NCI-H187 treated with DMSO at 0.1 percent for 48 hours (cell line): ENCODE measurements around the gene POU4F3.

Source experiments
- DNase-seq: peaks from one replicate; lab custom pipeline; 2025; lab: John Stamatoyannopoulos, UW

Gene POU4F3

GRCh38 chr5:146340260-146341081, 1.8 kb downstream of the POU4F3 start:
- no peak for DNase-seq

DNA sequence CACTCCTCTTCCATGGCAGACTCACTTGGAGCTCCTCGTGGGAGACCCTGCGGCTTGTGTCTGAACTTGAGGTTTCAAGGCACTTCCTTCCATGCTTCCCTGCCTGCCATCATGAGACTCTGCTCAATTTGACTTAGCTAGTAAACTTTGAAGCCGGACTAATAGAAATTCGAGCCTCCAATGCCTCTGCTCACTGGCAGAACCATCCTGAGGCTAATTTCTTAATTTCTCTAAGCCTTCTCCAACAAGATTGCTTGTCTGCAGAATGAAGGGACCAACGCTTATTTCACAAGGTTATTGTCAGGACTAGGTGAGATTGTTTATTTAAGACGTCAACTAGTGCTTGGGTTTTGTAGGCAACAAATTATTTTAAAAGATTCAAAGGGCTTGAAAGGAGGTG, 3.2 kb downstream of the POU4F3 start:
- no peak for DNase-seq

- DNase-seq = no peak
These were observed 3.9 kb downstream of the POU4F3 start for GRCh38 chr5:146342519-146342881.

DNA sequence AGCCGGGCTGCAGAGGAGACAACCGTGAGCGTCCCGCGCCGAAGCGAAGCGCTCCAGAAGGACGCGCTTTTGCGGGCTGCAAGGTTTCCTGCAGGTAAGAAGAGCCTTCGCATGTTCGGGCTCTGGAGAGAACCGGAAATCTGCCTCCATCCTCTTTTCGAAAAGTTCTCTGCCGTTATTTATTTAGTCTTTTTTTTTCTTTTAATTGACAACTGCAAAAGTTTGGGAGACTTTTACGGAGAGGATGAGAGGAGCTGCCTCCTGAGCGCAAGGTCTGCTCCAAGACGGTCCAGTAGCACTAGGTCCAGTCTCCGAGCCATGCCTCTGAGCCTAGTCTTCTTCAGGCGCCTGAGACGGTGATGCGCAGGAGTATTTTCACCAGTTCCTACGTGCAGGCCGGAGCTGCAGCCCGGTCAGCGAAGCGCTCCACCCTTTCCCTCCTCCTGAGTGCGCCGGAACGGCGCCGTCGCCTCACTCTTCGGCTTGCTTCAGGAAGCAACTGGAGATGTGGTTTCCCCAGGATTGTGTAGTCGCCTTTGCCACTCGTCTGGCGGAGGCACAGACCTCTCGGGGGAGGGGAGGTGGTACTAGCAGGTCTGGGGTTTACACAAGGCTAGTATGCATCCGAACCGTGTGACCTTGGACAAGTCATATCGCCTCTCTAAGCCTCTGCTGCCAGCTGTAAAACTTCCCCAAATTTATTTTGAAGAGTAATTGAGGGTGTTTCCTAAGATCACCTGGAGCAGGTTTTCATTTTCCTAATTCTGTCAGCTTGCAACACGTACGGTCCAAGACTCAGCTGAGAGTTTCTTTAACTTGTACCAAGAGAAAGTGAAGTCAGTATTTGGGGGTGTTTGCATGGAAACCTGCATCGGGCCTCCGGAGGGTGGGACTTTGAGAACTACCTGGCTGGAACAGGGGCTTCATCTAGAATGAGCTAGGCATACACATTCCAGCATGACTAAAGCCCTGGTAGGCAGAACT, 4.5 kb downstream of the POU4F3 start:
- no peak for DNase-seq

DNA sequence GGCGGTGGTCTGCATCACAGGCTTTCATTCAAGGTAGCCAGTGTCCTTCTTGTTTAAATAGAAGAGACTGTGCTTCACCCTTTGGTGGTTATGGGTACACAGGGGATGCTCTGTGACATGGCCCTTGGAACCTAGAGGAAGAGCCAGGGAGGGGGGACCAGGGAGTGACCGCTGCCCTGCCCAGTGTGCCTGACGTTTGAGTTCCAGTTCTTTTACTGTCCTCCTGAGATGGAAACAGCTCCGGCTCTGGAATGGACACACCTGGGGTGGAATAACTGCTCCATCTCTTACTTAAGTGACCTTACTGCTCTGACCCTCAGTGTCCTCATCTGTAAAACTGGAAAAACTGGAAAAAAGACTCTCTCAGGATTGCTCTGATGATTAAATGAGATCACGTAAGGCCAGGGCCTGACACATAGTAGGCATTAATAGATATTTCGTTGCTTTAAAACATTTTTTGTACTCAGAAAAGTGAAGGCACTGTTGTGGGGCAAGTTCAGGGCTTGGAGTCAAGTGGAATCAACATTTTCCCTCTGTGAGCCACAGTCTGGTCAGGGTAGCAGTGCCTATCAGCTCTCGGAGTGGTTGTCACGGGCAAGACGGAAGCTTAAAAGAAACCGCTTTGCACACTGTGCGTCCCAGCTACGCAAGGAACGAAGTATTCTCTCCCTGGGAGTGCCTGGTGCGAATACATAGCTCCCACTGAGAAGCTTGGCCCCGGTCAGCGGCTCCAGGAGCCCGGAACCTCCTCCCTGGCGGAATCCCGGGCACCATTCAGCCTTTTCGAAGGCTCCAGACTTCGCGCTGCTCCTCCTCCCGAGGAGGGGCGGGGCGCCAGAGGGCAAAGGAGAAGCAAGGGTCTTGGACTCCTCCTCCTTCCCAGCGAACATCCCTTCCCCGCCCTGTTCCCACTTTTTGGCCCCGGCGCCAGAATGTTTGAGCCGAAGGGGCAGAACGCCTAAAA, 5.8 kb downstream of the POU4F3 start:
- no peak for DNase-seq

GRCh38 chr5:146345240-146345577, 6.6 kb downstream of the POU4F3 start:
- no peak for DNase-seq

- DNase-seq = no peak
These were observed 7.1 kb downstream of the POU4F3 start for GRCh38 chr5:146345578-146346366.

DNA sequence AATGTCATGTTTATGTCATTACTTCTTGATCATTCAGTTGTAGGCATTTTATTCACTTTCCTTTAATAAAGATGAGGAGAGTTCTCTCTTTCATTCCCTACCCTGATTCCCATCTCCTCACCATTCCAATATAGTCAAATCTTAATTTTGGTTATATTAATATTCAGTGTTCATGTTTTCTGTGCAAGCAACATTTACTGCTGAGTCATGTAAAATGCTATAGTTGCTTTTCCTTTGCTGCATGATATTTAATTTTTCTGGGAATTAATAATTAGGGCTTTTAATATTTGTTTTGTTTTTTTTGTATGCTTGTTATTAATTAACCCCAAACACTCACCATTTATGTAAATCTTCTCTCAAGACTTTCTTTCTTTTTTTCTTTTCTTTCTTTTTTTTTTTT, 18.5 kb downstream of the POU4F3 start:
- no peak for DNase-seq

GRCh38 chr5:146359836-146360235, 21.2 kb downstream of the POU4F3 start:
- no peak for DNase-seq

DNA sequence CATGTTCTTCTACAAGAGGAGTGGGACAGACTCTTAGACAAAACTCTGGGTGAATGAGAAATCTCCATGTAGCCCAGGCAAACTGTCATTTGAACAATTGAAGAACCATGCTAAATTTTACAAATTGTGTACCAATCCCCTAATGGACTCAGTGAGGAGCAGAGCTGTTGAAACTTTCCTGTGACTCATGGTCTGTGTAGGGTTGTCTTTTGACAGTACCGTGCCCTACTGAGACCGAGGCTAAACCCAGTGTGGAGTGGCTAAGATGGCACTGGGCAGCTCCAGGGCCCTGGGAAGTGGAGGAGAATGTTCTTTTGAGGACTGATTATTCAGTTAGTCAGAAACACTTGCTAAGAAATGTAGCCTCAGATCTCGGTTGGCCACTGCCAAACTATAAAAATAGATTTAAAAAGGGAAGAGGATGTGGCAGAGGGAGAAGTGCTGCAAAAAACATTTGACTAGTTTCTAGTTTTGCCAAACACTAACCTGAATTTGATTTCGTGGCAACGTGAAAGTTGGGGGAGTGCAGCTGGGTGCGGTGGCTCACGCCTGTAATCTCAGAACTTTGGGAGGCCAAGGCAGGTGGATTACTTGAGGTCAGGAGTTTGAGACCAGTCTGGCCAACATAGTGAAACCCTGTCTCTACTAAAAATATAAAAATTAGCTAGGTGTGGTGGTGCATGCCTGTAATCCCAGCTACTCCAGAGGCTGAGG, 24.7 kb downstream of the POU4F3 start:
- no peak for DNase-seq

DNA sequence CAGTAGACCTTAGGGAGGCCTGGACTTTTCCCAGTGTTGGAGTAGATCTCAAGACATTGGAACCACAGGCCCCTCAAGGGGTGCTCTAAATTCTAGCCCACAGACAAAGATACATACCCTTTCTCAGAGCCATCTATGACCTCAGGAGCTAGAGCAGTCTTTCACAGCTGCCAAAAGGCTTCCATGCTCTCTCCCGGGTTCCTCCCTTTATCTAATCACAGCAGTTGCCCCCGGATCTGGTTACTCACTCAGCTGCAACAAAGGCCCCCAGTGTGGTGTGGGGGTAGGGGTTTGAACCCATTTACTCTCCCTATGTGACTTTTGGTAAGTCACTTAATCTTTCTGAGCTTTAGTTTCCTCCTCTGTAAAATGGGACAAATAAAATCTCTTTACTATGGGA, 27.0 kb downstream of the POU4F3 start:
- no peak for DNase-seq

GRCh38 chr5:146366904-146367303, 28.3 kb downstream of the POU4F3 start:
- no peak for DNase-seq

DNA sequence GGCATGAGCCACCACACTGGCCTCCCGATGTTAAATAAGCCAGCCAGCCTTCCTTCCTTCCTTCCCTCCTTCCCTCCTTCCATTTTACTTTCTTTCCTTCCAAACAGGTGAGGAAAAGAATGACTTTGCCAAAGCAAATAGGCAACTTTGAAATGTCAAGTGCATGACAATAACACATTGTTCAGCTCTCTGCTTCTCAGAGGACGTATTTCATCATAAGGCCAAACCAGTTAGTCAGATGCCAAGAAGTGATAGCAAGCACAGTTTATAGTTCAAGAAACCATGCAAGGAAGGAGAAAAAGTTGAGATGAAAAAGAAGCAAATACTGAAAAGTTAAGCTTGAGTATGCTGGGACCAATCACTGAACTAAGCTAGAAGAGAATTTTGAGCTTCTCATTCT, 29.5 kb downstream of the POU4F3 start:
- DNase-seq = no peak

DNA sequence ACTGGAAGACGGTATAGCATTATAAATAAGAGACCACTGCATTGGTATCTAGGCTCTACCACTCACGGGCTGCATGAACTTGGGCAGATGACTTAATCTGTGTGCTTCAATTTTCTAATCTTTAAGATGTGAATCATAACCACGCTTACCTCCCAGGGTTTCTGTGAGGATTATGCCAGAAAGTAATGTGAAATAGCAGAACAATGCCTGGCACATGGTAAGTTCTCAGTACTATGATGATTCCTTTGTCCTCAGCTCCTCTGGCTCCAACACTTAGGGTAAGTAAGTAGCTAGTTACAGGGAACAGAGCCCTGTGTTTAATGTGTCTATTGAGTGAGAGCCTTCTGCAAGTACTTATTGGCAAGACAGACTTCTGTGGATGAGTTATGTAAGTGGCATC, 31.1 kb downstream of the POU4F3 start:
- DNase-seq = no peak

GRCh38 chr5:146376821-146377220, 38.2 kb downstream of the POU4F3 start:
- DNase-seq = no peak

- no peak for DNase-seq
These were observed 40.3 kb downstream of the POU4F3 start for GRCh38 chr5:146378986-146379385.

DNA sequence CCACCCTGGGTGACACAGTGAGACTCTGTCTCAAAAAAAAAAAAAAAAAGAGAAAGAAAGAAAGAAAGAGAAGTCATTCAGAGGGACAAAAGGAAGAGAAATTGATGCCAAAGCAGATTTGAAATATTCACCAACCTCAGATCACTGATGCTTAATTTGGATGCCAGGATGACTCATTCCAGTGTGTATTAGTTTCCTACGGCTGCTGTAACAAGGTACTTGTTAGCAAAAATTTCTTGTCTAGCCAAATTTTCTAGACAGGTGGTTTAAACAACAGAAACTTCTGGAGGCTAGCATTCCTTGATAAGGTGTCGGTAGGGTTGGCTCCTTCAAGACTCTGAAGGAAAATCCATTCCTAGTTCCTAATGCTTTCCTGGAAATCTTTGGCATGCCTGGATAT, 42.1 kb downstream of the POU4F3 start:
- no peak for DNase-seq

- DNase-seq = no peak
These were observed 49.7 kb downstream of the POU4F3 start for GRCh38 chr5:146388386-146388785.

DNA sequence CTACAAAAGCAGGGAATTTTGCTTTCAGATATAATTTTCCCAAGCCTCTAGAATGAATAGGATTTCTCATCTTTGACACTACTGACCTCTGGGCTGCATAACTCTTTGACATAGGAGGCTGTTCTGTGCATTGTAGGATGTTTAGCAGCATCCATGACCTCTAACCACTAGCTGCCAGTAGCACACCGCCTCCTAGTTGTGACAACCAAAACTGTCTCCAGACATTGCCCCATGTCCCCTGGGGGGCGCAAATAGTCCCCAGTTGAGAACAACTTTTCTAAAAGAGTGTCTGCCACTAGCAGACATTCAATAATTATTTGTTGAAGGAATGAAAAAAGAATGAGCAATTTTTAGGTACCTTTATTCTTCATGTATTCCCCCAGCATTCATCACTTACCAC, 51.8 kb downstream of the POU4F3 start:
- no peak for DNase-seq
